Thymus (tissue), 11 donors: ENCODE data around the gene TTC7B. TPM values are rescaled to one million over a fixed set of nuclear protein-coding genes. Genes with fewer than 3 reads are reported as not detected.

Experiments
- DNase-seq, 9 donors: peaks; one replicate each; pipeline ENCODE4 v3.0.0-alpha.2; 2013; ENCODE audit warnings: low spot score in 9 of 9, low read depth in 6 of 9, missing footprints in 1 of 9
- H3K27ac ChIP-seq, 2 donors: one replicate each; pipeline ENCODE4 v1.5.1; 2013; ENCODE audit warnings: control low read depth in 1 of 2, low read depth in 1 of 2, low read length in 1 of 2, mild to moderate bottlenecking in 1 of 2, moderate library complexity in 1 of 2
- H3K27me3 ChIP-seq, 2 donors: one replicate each; pipeline ENCODE4 v1.5.1; 2013; ENCODE audit warnings: low read length in 1 of 2; ENCODE audit not compliant: control insufficient read depth in 2 of 2, insufficient read depth in 1 of 2
- H3K36me3 ChIP-seq, 2 donors: one replicate each; pipeline ENCODE4 v1.5.1; 2013; ENCODE audit warnings: low read length in 1 of 2, mild to moderate bottlenecking in 1 of 2, moderate library complexity in 1 of 2; ENCODE audit not compliant: control insufficient read depth in 2 of 2, insufficient read depth in 2 of 2
- H3K4me1 ChIP-seq, 2 donors: one replicate each; pipeline ENCODE4 v1.5.1; 2013; ENCODE audit warnings: low read length in 2 of 2; ENCODE audit not compliant: control insufficient read depth in 2 of 2, insufficient read depth in 2 of 2
- H3K4me3 ChIP-seq, 2 donors: one replicate each; pipeline ENCODE4 v1.5.1; 2013; ENCODE audit warnings: low read length in 2 of 2, control low read depth in 1 of 2, mild to moderate bottlenecking in 1 of 2
- H3K9me3 ChIP-seq, 2 donors: one replicate each; pipeline ENCODE4 v1.5.1; 2013; ENCODE audit warnings: low read length in 1 of 2, mild to moderate bottlenecking in 1 of 2; ENCODE audit not compliant: control insufficient read depth in 2 of 2, insufficient read depth in 1 of 2
- WGBS: extraction: QIAGEN DNeasy Blood & Tissue Kit; methylation state at CpG from one replicate; pipeline ENCODE4 v1.1.7; 2013; 5-methylcytosine and 5-hydroxymethylcytosine counted together
- polyA plus RNA-seq: library from polyadenylated mRNA; stranded (reverse); fragments of 200-250 nt; gene quantifications from one replicate; pipeline ENCODE4 v1.2.3, GENCODE V29; 2013
- total RNA-seq: library from RNA; stranded (reverse); fragments of 120-200 nt; gene quantifications from one replicate; pipeline ENCODE4 v1.2.4, GENCODE V29; 2013
- donor health status: healthy.

Gene TTC7B
- total and polyA plus RNA-seq, 2 donors: 3.2 to 5.6 TPM

DNA sequence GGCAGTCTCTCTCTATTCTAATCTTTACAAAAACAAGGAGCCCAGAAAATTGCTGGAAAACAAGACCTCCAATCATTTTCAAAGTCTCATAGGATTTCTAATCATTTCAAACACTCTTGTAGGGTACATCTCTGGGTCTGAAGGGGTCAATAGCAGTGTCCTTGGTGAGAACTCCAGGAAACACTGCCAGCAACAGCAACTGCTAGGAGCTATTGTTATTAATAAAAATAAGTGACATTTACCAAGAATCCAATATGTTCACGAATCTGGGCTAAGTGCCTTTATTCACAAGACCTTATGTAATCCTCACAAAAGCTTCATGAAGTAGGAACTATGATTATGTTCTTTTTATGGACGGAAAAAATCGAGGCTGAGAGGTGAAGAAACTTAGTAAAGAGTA is 72.8 kb downstream of the TTC7B start:
- Histone ChIP-seq H3K36me3 (no peaks in the 10 kb centered on the region), H3K4me3 (no peak overlapping the region), H3K27me3 (no peaks in the 10 kb centered on the region), H3K4me1 (no peaks in the 10 kb centered on the region), H3K9me3 (peaks cover 0 to 4% of the 10 kb centered on the region in 2 donors), H3K27ac (no peak overlapping the region)
- 91% methylated on average over 3 of the region's 3 CpGs for WGBS
- DNase-seq: no peak

DNA sequence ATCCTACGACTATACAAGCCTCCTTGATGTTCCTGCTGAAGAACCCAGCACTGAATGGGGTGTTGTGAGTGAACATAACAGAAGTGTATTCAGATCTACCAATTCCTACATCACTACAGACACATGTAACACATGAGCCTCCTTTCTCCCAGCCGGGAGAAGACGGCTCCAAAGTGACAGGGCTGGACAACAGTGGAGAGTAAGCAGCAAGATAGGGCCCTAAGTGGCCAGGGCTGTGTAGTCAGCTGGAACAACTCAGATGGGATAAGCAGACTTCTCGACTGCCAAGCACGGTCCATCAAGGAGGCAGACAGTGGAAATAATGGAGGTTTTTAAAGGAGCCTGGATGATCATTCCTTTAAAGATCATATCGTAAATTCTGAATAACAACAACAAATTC is 73.5 kb downstream of the TTC7B start:
- no peak overlapping the region for H3K27ac ChIP-seq
- DNase-seq: no peak
- no peak overlapping the region for H3K4me3 ChIP-seq
- H3K4me1 ChIP-seq: no peaks in the 10 kb centered on the region
- no peaks in the 10 kb centered on the region for H3K27me3 ChIP-seq
- no peaks in the 10 kb centered on the region for H3K36me3 ChIP-seq
- 79% methylated on average over 6 of the region's 6 CpGs for WGBS
- no peaks in the 10 kb centered on the region for H3K9me3 ChIP-seq

DNA sequence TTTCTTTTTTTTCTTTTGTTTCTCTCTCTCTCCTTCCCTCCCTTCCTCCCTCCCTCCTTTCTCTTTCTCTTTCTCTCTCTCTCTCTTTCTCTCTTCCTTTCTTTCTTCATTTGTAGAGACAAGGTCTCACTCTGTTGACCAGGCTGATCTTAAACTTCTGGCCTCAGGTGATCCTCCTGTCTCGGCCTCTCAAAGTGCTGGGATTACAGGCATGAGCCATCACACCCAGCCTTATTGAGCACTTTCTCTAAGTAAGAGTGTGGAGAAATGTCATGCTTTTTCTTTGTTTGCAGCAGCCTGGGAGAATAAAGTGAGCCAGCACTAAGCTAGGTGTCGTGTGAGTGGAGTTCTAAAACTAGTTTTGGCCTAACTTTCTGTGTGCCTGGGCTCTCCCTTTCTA is 74.0 kb downstream of the TTC7B start:
- Histone ChIP-seq H3K27me3 (no peaks in the 10 kb centered on the region), H3K4me3 (no peak overlapping the region), H3K27ac (no peak overlapping the region), H3K9me3 (no peaks in the 10 kb centered on the region), H3K36me3 (no peaks in the 10 kb centered on the region), H3K4me1 (no peaks in the 10 kb centered on the region)
- DNase-seq: no peak
- 98% methylated on average over 2 of the region's 2 CpGs for WGBS

DNA sequence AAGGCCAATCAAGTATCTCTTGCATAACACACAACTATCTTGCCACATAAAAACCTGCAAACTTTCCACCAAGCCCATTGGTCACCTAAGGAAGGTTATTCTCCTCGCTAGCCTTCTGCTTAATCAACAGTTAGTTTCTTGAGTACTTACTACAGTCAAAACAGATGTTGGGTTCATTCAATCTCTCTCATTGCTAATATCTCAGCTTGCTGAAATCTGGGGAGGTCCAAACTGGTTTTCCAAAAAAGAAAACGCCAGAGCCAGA is 74.6 kb downstream of the TTC7B start:
- Histone ChIP-seq H3K27ac (no peak overlapping the region), H3K36me3 (no peaks in the 10 kb centered on the region), H3K4me3 (no peak overlapping the region), H3K27me3 (no peaks in the 10 kb centered on the region), H3K9me3 (no peaks in the 10 kb centered on the region), H3K4me1 (no peaks in the 10 kb centered on the region)
- no peak for DNase-seq
- 98% methylated on average over 2 of the region's 2 CpGs for whole genome bisulfite sequencing

DNA sequence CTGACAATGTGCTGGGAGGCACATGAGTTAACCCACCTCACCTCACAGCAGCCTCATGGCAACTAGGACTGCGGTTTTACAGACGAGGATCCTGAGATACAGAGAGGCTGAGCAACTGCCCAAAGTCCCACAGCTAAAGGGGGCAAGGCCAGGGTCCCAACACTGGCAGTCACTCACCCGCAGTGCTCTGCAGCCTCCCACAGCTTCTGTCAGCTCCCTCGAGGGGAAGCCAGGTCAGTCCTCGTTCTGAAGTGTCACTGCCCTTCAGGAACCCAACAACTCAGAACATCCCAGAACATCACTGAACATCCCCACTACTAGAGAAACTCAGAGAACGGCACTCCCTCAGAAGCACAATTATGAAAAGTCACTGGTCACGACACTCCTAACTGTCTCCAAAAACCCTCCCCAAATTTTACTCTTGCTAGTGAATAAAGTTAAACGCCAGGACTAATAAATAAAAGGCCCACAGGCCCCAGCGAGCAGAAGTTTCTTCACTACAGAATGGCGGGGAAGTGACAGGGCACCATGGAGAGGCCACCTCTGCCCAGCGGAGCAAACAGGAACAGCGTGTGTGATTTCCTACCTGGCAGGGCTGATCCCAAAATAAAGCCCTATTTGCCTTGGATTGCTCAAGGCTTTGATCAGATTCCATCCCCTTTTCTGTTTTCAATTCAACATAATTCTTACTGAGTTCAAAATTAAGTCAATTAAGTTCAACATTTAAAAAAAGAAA is 75.1 kb downstream of the TTC7B start:
- no peak for DNase-seq
- Histone ChIP-seq H3K27ac (no peak overlapping the region), H3K27me3 (no peaks in the 10 kb centered on the region), H3K4me3 (no peak overlapping the region), H3K4me1 (no peaks in the 10 kb centered on the region), H3K36me3 (no peaks in the 10 kb centered on the region), H3K9me3 (no peaks in the 10 kb centered on the region)
- WGBS: 98% methylated on average over 12 of the region's 12 CpGs

DNA sequence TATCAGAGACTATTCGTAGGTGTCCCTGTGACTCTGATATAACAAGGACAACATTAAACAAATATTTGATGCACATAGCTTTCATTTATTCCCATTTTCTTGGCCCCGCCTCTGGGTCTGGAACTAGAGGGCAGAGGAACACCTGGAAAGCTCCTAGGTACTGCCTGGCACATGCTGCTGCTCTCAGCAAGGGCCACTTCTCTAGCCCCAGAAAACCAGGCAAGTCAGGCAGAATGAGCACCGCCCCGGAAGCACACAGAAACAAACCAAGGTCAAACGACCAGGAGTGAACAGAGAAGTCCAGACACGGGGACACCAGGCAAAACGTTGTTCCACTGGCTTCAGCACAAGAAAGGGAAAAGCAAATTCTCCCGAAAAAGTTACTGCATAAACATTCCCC is 76.1 kb downstream of the TTC7B start:
- Histone ChIP-seq H3K27me3 (no peaks in the 10 kb centered on the region), H3K4me3 (no peak overlapping the region), H3K4me1 (no peaks in the 10 kb centered on the region), H3K9me3 (no peaks in the 10 kb centered on the region), H3K36me3 (no peaks in the 10 kb centered on the region), H3K27ac (no peak overlapping the region)
- 98% methylated on average over 8 of the region's 8 CpGs for WGBS
- DNase-seq: no peak

DNA sequence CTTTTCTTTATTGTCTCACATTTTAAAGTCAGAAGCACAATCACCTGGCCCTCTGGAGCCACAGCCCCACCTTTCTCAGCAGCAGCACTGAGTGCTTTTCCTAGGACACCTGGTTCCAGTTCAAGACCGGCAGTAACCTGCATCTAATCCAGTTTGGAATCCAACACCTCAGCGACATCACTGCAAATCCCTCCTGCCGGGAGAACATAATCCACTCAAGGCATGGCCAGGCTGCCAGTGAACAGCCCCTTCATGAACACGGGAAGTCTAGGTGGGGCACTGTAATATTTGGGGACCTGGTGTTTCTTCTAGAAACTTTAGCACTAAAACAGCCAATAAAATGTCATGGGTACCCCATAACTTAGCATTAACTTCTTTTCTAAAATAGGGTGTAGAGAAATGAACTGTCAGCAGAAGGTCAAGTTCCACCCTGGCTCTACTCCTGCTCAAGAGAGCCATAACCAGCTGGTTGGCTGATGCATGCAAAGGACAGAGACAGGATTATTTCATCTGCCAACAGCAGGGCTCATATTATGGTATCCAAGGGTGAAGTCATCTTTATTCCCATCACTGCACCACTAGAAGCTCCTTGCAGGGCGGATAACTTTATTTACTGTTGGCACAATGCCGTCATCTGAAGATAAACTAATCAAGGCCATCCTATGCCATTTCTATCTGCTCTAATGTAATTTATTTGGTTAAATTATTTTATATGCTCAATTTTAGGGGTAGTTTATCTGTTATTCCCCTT is 76.7 kb downstream of the TTC7B start:
- Histone ChIP-seq H3K9me3 (no peaks in the 10 kb centered on the region), H3K36me3 (no peaks in the 10 kb centered on the region), H3K27ac (no peak overlapping the region), H3K4me3 (no peak overlapping the region), H3K4me1 (no peaks in the 10 kb centered on the region), H3K27me3 (no peaks in the 10 kb centered on the region)
- WGBS: 98% methylated on average over 6 of the region's 6 CpGs
- no peak for DNase-seq

DNA sequence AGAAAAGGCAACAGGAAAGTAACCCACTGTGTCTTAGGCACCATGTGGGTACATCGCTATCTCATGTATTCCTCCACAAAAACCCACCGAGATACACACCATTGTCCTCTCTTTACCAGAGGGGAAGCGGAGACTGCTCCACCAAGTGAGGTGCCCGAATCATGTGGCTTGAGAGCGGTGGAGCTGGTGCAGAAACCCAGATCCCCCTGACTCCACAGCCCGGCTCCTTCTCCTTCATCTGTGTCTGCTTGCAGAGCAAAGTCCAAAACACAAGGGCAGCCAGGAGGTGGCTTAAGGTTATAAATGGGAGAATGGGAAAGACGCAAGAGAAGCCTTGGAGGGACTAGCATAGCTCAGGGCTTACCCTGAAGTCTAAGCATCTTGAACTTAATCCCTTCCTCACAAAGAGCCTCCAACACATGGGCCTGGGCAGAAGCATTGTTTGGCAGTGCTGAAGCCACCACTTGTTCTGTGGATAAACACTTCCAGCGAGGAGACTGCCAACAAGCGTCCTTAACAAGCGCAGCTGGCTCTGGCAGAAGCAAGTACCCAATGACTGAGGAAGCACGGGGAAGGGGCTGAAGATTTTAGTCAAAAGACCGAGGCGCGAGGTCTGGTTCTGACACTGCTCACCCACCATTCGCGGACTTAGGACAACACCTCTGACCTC is 83.0 kb downstream of the TTC7B start:
- Histone ChIP-seq H3K9me3 (no peaks in the 10 kb centered on the region), H3K4me1 (peaks cover 0 to 17% of the 10 kb centered on the region in 2 donors), H3K27ac (no peak overlapping the region), H3K27me3 (no peaks in the 10 kb centered on the region), H3K36me3 (no peaks in the 10 kb centered on the region), H3K4me3 (no peak overlapping the region)
- DNase-seq: no peak
- WGBS: 98% methylated on average over 16 of the region's 16 CpGs

DNA sequence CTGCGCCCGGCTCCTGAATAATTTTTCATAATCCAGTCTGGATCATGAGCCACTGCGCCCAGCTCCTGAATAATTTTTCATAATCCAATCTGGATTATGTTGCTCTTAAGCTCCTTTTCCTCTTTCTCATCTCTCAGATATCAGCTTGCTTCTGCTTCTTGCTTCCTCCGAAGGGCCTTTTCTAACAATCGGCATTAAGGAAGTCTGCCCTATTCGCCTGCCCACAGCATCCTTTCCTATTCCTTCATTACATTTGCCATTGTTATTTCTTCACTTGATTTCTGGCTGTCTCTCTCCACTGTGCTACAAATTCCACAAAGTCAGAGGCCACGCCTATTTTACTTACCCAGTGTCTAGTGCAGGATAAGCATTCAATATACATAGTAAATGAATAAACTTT is 83.5 kb downstream of the TTC7B start:
- Histone ChIP-seq H3K27me3 (no peaks in the 10 kb centered on the region), H3K4me3 (no peak overlapping the region), H3K9me3 (no peaks in the 10 kb centered on the region), H3K27ac (no peak overlapping the region), H3K36me3 (no peaks in the 10 kb centered on the region), H3K4me1 (peaks cover 0 to 17% of the 10 kb centered on the region in 2 donors)
- DNase-seq: no peak
- WGBS: 92% methylated on average over 7 of the region's 7 CpGs
